ES-I3 (cell line): ENCODE data around the gene GALNTL6.
"Not testable (repeated sequence)": the region's sequence is repeated elsewhere in the genome, so short reads cannot be mapped to it uniquely, and the experiment has no call there.

Source experiments
- H3K36me3 ChIP-seq: 2 replicates; pipeline ENCODE4 v1.6.1; 2013; ENCODE audit warnings: mild to moderate bottlenecking, low read length, control low read depth, moderate library complexity; ENCODE audit not compliant: insufficient read depth
- H3K4me1 ChIP-seq: 2 replicates; pipeline ENCODE4 v1.6.1; 2013; ENCODE audit warnings: mild to moderate bottlenecking, control low read depth, low read length; ENCODE audit not compliant: insufficient read depth
- H3K9ac ChIP-seq: 2 replicates; pipeline ENCODE4 v1.6.1; 2013; ENCODE audit warnings: low read depth, mild to moderate bottlenecking, low read length, moderate library complexity
- H3K9me3 ChIP-seq: 2 replicates; pipeline ENCODE4 v1.6.1; 2013; ENCODE audit warnings: mild to moderate bottlenecking, low read length, moderate library complexity; ENCODE audit not compliant: control insufficient read depth, insufficient read depth

GALNTL6 gene

GRCh38 chr4:172887959-172888358, 1074.8 kb downstream of the GALNTL6 start:
- H3K9ac ChIP-seq = no peak overlapping the region

GRCh38 chr4:172892300-172892699, 1079.1 kb downstream of the GALNTL6 start:
- Histone ChIP-seq H3K9me3 (no peaks in the 10 kb centered on the region), H3K9ac (no peak overlapping the region), H3K36me3 (no peaks in the 10 kb centered on the region), H3K4me1 (no peaks in the 10 kb centered on the region)

More at GRCh38 chr4:172887959-172888358, 1074.8 kb downstream of the GALNTL6 start:
- Histone ChIP-seq H3K36me3 (no peaks in the 10 kb centered on the region), H3K4me1 (no peaks in the 10 kb centered on the region), H3K9me3 (no peaks in the 10 kb centered on the region)

DNA sequence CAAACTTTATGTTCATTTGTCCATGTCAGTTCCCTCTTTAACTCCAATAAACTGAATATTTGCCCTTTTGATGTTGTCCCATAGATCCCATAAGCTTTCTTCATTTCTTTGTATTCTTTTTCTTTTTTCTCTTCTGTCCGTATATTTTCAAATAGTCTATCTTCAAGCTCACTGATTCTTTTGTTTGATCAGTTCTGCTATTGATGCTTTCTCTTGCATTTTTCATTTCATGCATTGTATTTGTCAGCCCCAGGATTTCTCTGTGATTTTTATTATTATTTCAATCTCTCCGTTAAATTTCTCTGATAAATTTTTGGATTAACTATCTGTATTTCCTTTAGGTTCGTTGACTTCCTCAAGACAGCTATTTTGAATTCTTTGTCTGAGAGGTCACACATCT, 1082.5 kb downstream of the GALNTL6 start:
- Histone ChIP-seq H3K36me3 (no peaks in the 10 kb centered on the region), H3K9me3 (no peaks in the 10 kb centered on the region), H3K4me1 (no peaks in the 10 kb centered on the region), H3K9ac (no peak overlapping the region)

DNA sequence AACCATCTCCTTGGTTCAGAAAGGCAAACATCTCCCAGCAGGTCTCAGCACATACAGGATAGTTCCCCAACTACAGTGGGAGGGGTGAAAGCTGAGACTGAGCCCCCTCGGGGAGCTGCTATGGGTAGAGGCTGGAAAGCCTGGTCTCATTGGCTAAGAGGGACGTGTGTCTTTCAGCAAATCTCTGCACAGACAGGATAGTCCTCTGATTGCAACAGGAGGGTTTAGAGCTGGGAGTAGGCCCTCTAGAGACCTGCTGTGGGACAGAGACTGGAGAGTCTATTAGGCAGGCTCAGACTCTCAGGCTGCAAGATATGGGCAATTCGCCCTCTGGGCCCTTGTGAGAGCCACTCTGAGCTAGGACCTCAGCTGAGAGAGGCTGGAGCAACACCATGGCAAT, 1083.8 kb downstream of the GALNTL6 start:
- no peaks in the 10 kb centered on the region for H3K9me3 ChIP-seq
- no peak overlapping the region for H3K9ac ChIP-seq
- no peaks in the 10 kb centered on the region for H3K4me1 ChIP-seq
- H3K36me3 ChIP-seq = no peaks in the 10 kb centered on the region

DNA sequence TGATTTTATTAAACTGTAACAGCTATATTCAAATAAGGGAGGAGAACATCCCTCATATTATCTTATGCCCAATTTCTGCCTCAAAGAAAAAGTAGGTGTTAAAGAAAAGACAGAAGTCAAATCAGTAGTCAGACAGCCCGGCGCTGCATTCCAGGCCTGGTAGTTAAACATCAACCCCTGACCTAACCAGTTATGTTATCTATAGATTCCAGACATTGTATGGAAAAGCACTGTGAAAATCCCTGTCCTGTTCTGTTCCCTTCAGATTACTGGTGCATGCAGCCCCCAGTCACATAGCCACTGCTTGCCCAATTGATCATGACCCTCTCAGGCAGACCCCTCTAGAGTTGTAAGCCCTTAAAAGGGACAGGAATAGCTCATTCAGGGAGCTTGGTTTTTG, 1085.5 kb downstream of the GALNTL6 start:
- Histone ChIP-seq H3K9ac (no peak overlapping the region), H3K9me3 (no peaks in the 10 kb centered on the region), H3K4me1 (no peaks in the 10 kb centered on the region), H3K36me3 (no peaks in the 10 kb centered on the region)

- Histone ChIP-seq H3K4me1 (no peaks in the 10 kb centered on the region), H3K9me3 (no peaks in the 10 kb centered on the region), H3K36me3 (no peaks in the 10 kb centered on the region), H3K9ac (no peak overlapping the region)
Measured at GRCh38 chr4:172899861-172900260, 1086.7 kb downstream of the GALNTL6 start.

DNA sequence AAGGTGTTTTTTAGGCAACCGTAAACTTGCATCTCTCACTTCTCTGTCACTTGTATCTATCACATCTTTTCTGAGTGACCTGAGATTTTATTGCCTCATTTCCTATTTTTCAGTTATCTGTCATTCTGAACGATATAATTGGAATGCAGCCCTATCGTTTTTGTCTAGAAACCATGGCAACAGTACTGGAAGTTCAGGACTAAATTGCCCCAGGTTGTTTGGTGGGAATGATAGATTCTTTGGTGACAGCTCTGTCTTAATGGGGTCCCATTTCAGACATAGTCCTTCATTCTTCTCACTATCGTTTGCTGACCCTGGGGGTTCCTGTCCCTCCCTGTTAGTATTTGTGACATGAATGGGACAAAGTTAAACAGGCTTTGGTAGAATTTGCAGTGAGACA, 1087.7 kb downstream of the GALNTL6 start:
- H3K4me1 ChIP-seq = no peaks in the 10 kb centered on the region
- no peak overlapping the region for H3K9ac ChIP-seq
- H3K36me3 ChIP-seq = no peaks in the 10 kb centered on the region
- no peaks in the 10 kb centered on the region for H3K9me3 ChIP-seq

DNA sequence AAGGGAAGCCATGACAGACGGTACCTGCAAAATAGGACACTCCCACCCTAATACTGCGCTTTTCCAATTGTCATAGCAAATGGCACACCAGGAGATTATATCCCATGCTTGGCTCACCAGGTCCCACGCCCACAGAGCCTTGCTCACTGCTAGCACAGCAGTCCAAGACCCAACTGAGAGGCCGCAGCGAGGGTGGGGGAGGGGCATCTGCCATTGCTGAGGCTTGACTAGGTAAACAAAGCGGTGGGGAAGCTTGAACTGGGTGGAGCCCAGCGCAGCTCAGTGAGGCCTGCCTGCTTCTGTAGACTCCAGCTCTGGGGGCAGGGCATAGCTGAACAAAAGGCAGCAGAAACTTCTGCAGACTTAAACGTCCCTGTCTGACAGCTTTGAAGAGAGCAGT, 1099.3 kb downstream of the GALNTL6 start:
- H3K4me1 ChIP-seq, H3K9me3 ChIP-seq, H3K9ac ChIP-seq, H3K36me3 ChIP-seq: not testable (repeated sequence)

DNA sequence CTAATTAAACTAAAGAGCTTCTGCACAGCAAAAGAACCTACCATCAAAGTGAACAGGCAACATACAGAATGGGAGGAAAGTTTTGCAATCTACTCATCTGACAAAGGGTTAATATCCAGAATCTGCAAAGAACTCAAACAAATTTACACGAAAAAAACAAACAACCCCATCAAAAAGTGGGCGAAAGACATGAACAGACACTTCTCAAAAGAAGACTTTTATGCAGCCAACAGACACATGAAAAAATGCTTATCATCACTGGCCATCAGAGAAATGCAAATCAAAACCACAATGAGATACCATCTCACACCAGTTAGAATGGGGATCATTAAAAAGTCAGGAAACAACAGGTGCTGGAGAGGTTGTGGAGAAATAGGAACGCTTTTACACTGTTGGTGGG, 1104.2 kb downstream of the GALNTL6 start:
- not testable (repeated sequence) for H3K9ac ChIP-seq, H3K36me3 ChIP-seq, H3K9me3 ChIP-seq, H3K4me1 ChIP-seq

DNA sequence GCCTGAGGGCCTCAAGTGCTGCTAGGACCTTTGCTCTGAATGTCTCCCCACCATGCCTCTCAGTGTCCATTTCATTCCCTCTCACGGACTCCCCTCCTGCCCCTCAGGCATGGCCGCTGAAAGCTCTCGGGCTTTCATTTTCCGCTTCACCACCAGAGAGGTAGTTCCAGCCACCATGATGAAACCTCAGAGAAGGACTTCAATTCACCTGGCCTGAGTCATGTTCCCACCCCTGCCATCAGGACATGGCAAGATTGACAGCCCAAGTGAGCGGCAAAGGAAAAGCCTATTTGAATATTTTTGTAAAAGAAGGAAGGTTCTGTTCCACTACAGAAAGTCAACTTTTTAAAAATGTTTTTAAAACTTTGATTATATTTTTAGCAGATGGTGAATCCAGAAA, 1106.1 kb downstream of the GALNTL6 start:
- Histone ChIP-seq H3K36me3 (no peaks in the 10 kb centered on the region), H3K4me1 (no peaks in the 10 kb centered on the region), H3K9me3 (no peaks in the 10 kb centered on the region), H3K9ac (no peak overlapping the region)

- Histone ChIP-seq H3K4me1 (no peaks in the 10 kb centered on the region), H3K9me3 (no peaks in the 10 kb centered on the region), H3K9ac (no peak overlapping the region), H3K36me3 (no peaks in the 10 kb centered on the region)
Measured at GRCh38 chr4:172927096-172927814, 1114.1 kb downstream of the GALNTL6 start.

DNA sequence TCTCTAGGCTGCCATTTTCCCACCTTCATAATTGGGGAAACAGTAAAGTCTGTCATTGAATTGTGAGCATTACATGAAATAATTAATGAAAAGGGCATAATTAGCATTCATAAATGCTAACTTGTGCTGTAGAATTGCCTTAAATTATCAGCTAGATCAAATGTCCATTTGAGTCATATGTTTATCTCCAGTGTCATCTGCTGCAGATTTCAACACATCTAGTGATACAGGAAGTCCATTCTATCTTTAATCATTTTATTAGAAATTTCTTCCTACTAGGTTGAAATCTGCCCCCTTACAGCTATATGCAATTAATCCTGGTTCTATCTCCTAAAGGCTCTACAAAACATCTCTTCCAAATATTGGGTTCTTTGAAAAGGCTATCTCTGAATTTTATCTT, 1115.1 kb downstream of the GALNTL6 start:
- Histone ChIP-seq H3K36me3 (no peaks in the 10 kb centered on the region), H3K4me1 (no peaks in the 10 kb centered on the region), H3K9me3 (no peaks in the 10 kb centered on the region), H3K9ac (no peak overlapping the region)

DNA sequence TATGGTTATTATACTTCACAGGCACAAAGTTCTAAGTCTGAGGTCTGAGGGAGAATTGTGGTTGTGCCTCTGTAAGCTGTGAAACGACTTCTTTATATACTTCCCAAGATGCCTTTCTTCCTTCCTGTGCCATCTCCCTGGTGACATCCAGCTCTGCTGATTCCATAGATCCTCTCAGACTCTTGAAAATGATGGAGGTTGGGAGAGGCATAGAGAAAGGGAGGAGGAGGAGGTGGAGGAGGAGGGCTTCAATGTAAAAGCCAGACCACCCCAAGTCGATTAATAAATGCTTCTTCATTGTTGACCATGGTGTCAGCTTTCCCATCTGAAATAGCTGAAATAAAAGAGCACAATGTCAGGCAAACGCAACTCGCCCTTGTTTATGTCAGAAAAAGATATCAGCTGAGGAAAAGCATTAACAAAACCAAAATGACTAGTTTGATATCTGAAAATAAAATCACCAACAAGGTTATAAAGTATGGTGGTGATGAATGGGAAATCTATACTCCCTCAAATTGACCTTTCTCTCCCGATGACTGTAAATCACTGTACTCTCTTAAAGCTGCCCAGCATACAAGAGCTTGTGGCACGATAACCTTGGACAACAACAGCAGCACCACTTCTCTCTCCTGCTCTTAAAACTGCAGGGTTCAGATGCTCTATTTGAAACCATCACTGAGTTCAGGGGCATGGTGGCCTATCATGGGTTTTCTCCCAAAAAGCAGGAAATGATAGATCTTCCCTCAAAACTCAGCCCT, 1125.0 kb downstream of the GALNTL6 start:
- H3K9me3 ChIP-seq = no peaks in the 10 kb centered on the region
- no peaks in the 10 kb centered on the region for H3K36me3 ChIP-seq
- H3K4me1 ChIP-seq = no peaks in the 10 kb centered on the region
- no peak overlapping the region for H3K9ac ChIP-seq

DNA sequence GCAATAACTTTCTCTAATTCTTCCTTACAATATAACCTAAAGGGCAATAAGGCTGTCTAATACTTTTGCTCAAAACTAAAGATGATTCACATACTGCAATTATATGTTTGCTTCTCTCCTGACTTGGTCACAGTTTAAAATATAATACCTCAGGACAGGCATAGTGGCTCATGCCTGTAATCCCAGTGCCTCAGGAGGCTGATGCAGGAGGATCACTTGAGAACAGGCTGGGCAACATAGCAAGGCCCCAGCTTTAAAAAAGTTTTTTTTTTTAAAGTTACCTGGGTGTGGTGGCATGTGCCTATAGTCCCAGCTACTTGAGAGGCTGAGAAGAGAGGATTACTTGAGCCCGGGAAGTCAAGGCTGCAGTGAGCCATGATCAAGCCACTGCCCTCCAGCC, 1125.7 kb downstream of the GALNTL6 start:
- no peaks in the 10 kb centered on the region for H3K36me3 ChIP-seq
- no peaks in the 10 kb centered on the region for H3K9me3 ChIP-seq
- no peaks in the 10 kb centered on the region for H3K4me1 ChIP-seq
- H3K9ac ChIP-seq = no peak overlapping the region

DNA sequence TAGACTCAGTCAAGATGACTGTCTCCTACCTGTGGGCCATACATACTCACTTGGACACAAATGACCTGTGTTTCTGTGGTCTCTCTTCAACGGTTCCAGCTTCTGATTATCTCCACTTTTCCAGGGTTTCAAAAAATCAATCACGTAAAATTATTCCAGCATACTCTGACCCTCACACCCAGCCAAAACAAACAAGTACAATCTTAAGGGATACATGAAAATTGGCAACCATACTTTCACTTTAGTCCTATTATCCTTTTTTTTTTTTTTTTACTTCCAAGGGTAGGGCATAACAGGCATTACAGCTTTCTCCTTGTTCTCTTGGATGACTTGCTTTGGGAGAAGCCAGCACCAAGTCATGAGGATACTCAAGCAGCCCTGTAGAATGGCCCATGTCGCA, 1129.6 kb downstream of the GALNTL6 start:
- Histone ChIP-seq H3K4me1 (no peaks in the 10 kb centered on the region; the same call in 1 of the 2 replicates), H3K9ac (no peak overlapping the region), H3K9me3 (no peaks in the 10 kb centered on the region), H3K36me3 (no peaks in the 10 kb centered on the region)
